LNCAP (cell line): Measurements from ENCODE around the gene LRP8.

Experiments
- TF ChIP-seq, protein P1 (sequence below): fragments of 450-650 bp; IDR thresholded peaks from 2 replicates; pipeline ENCODE4 v1.5.1; 2017; ENCODE audit warnings: mild to moderate bottlenecking

Gene LRP8

GRCh38 chr1:53265581-53265980 is 62.3 kb downstream of the LRP8 start:
- TF ChIP-seq, protein P1, sequence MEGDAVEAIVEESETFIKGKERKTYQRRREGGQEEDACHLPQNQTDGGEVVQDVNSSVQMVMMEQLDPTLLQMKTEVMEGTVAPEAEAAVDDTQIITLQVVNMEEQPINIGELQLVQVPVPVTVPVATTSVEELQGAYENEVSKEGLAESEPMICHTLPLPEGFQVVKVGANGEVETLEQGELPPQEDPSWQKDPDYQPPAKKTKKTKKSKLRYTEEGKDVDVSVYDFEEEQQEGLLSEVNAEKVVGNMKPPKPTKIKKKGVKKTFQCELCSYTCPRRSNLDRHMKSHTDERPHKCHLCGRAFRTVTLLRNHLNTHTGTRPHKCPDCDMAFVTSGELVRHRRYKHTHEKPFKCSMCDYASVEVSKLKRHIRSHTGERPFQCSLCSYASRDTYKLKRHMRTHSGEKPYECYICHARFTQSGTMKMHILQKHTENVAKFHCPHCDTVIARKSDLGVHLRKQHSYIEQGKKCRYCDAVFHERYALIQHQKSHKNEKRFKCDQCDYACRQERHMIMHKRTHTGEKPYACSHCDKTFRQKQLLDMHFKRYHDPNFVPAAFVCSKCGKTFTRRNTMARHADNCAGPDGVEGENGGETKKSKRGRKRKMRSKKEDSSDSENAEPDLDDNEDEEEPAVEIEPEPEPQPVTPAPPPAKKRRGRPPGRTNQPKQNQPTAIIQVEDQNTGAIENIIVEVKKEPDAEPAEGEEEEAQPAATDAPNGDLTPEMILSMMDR, result no peak

GRCh38 chr1:53264048-53264447 is 63.8 kb downstream of the LRP8 start:
- TF ChIP-seq, protein P1, result no peak

DNA sequence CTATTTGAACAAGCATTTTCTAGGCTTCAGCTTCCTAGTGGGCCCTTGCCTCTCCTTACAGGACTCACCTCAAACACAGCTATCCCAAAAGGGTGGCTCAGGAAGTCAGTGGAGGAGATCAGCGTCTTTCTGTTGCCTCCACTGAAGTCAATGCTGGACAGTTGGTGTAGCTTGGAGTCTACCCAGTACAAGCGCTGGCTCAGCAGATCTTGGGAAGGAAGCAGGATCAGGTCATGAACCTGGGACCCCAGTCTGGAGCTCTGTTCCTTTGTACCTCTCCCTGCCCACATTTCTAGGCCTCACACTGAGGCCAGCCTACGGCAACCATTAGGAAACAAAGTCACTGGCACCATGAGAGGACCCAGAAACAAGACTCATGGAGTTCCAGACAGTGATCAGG is 65.9 kb downstream of the LRP8 start:
- TF ChIP-seq, protein P1, result no peak

GRCh38 chr1:53260631-53261247 is 67.1 kb downstream of the LRP8 start:
- TF ChIP-seq, protein P1, result no peak

GRCh38 chr1:53259932-53260331 is 67.9 kb downstream of the LRP8 start:
- TF ChIP-seq, protein P1, result no peak

GRCh38 chr1:53258216-53258615 is 69.7 kb downstream of the LRP8 start:
- TF ChIP-seq, protein P1, result no peak

DNA sequence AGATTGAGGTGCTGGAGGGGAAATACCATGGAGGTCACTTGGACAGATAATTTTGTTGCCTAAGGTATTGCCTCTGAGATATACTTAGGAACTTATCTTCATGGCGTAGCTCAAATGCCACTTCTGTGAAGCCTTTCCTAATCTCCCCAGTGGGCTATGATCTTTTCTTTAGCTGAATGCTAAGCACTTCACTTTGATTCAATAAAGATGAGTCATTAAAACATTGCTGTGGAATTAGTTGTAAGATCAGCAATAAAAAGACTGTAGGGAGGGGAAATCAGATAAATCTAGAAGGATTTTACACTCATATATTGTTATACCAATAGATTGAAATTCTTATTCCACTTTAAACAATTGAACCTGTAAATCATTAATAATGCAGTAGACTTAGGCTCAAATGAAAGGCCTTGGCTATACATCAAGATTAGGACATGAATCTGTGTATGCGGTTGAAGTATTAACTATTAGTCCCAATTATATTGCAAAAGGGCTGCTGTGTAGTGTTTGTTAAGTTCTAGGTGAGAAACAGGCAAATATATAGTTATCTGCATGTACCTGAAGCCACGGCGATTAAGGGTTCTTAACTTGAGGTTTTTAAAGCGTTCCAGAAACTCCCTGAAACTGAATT is 70.3 kb downstream of the LRP8 start:
- TF ChIP-seq, protein P1, result no peak
